ENCODE measurements around the gene GMCL2. TPM values are rescaled to one million over a fixed set of nuclear protein-coding genes. Genes with fewer than 3 reads are reported as not detected.

Gene GMCL2
- total and polyA plus RNA-seq, 7 experiments from 2014 or later = not detected

- intact Hi-C loops (cut with micrococcal nuclease) = no loop called here
- no peak overlapping the region for H3K27ac ChIP-seq (ENCODE audit: low read depth, low read length)
- DNase-seq (no peak), ATAC-seq (no peak)
- Mint-ChIP-seq H3K27me3 (peaks cover 10 to 25% (median 14%) of the 10 kb centered on the region in 5 donors), H3K9me3 (peaks cover 0 to 2% (median 0%) of the 10 kb centered on the region in 11 donors), H3K4me1 (peaks cover 4 to 17% (median 11%) of the 10 kb centered on the region in 7 donors), H3K27ac (no peak overlapping the region), H3K4me3 (no peak overlapping the region), H3K36me3 (no peaks in the 10 kb centered on the region)
- H3K36me3 ChIP-seq (ENCODE audit: control insufficient read depth in 2 of 3, insufficient read depth in 3 of 3, low read length in 3 of 3) = no peaks in the 10 kb centered on the region
- H3K4me3 ChIP-seq (ENCODE audit: low read length) = no peak overlapping the region
- POLR2A ChIA-PET = interaction anchor here (0.9 kb wide), 1 partner anchor 15 kb away, joined by 3 read pairs; the partner anchor contains the start of gene HNRNPAB
- H3K9me3 ChIP-seq (ENCODE audit: control insufficient read depth in 2 of 3, low read length in 3 of 3) = no peaks in the 10 kb centered on the region
- peaks cover 0 to 18% of the 10 kb centered on the region in 2 donors for H3K4me1 ChIP-seq (ENCODE audit: control insufficient read depth in 2 of 2, insufficient read depth in 2 of 2, low read length in 2 of 2)
- peaks cover 0 to 6% of the 10 kb centered on the region in 2 donors for H3K27me3 ChIP-seq (ENCODE audit: control insufficient read depth in 2 of 2, insufficient read depth in 2 of 2, low read length in 2 of 2)
- CTCF ChIA-PET = interaction anchor here (0.7 kb wide), 1 partner anchor 391 kb away, joined by 3 read pairs; no protein-coding TSS in a partner anchor
These were observed 2.3 kb upstream of the GMCL2 start for GRCh38 chr5:178189433-178189832.

GRCh38 chr5:178186427-178186826, 744 bp downstream of the GMCL2 start:
- Histone ChIP-seq H3K4me3 (ENCODE audit: low read length) (no peak overlapping the region), H3K9me3 (ENCODE audit: control insufficient read depth in 2 of 3, low read length in 3 of 3) (no peaks in the 10 kb centered on the region), H3K27me3 (ENCODE audit: control insufficient read depth in 2 of 2, insufficient read depth in 2 of 2, low read length in 2 of 2) (no peaks in the 10 kb centered on the region), H3K36me3 (ENCODE audit: control insufficient read depth in 2 of 3, insufficient read depth in 3 of 3, low read length in 3 of 3) (no peaks in the 10 kb centered on the region), H3K4me1 (ENCODE audit: control insufficient read depth in 2 of 2, insufficient read depth in 2 of 2, low read length in 2 of 2) (peaks cover 0 to 5% of the 10 kb centered on the region in 2 donors), H3K27ac (ENCODE audit: low read depth, low read length) (no peak overlapping the region)
- intact Hi-C loops (cut with micrococcal nuclease) = no loop called here
- Mint-ChIP-seq H3K9me3 (no peaks in the 10 kb centered on the region), H3K27ac (no peak overlapping the region), H3K4me3 (no peak overlapping the region), H3K27me3 (peaks cover 0 to 8% (median 5%) of the 10 kb centered on the region in 5 donors), H3K4me1 (peaks cover 0 to 9% (median 8%) of the 10 kb centered on the region in 7 donors), H3K36me3 (no peaks in the 10 kb centered on the region)
- CTCF ChIA-PET = no interaction called here
- POLR2A ChIA-PET = interaction anchor here (0.9 kb wide), 1 partner anchor 14 kb away, joined by 3 read pairs; no protein-coding TSS in a partner anchor
- ATAC-seq (no peak), DNase-seq (no peak)

- POLR2A ChIA-PET = interaction anchor here (1.0 kb wide), 1 partner anchor 22 kb away, joined by 3 read pairs; the partner anchor contains the start of gene HNRNPAB
- no peaks in the 10 kb centered on the region for H3K36me3 Mint-ChIP-seq
- peak; percentile 32 for ATAC-seq
These were observed 4.9 kb downstream of the GMCL2 start for GRCh38 chr5:178182158-178182876.

GRCh38 chr5:178180141-178180863, 6.9 kb downstream of the GMCL2 start:
- H3K9me3 ChIP-seq (ENCODE audit: control insufficient read depth in 2 of 3, low read length in 3 of 3) = no peaks in the 10 kb centered on the region
- Mint-ChIP-seq H3K4me3 (no peak overlapping the region), H3K27ac (peak overlapping the region in 1 of 9 donors; percentile 16), H3K27me3 (peaks cover 0 to 10% (median 0%) of the 10 kb centered on the region in 5 donors), H3K4me1 (peaks cover 0 to 13% (median 9%) of the 10 kb centered on the region in 7 donors), H3K9me3 (peaks cover 0 to 1% (median 0%) of the 10 kb centered on the region in 11 donors), H3K36me3 (no peaks in the 10 kb centered on the region)
- no peak overlapping the region for H3K27ac ChIP-seq (ENCODE audit: low read depth, low read length)
- no peaks in the 10 kb centered on the region for H3K27me3 ChIP-seq (ENCODE audit: control insufficient read depth in 2 of 2, insufficient read depth in 2 of 2, low read length in 2 of 2)
- intact Hi-C loops (cut with micrococcal nuclease) = no loop called here
- no peak for DNase-seq
- no peak overlapping the region for H3K4me3 ChIP-seq (ENCODE audit: low read length)
- ChIA-PET CTCF (interaction anchor here (1.0 kb wide), 1 partner anchor 60 kb away, joined by 3 read pairs; no protein-coding TSS in a partner anchor), POLR2A (interaction anchor here (0.7 kb wide), 1 partner anchor 17 kb away, joined by 3 read pairs; no protein-coding TSS in a partner anchor)
- ATAC-seq = no peak
- H3K36me3 ChIP-seq (ENCODE audit: control insufficient read depth in 2 of 3, insufficient read depth in 3 of 3, low read length in 3 of 3) = no peaks in the 10 kb centered on the region
- H3K4me1 ChIP-seq (ENCODE audit: control insufficient read depth in 2 of 2, insufficient read depth in 2 of 2, low read length in 2 of 2) = peaks cover 0 to 5% of the 10 kb centered on the region in 2 donors

More at GRCh38 chr5:178182158-178182876, 4.9 kb downstream of the GMCL2 start:
- Mint-ChIP-seq H3K27ac (peak overlapping the region in 4 of 9 donors; percentile 2 to 53 (median 34)), H3K4me1 (peaks cover 0 to 13% (median 8%) of the 10 kb centered on the region in 7 donors), H3K4me3 (no peak overlapping the region), H3K27me3 (peaks cover 0 to 7% (median 0%) of the 10 kb centered on the region in 5 donors), H3K9me3 (peaks cover 0 to 1% (median 0%) of the 10 kb centered on the region in 11 donors)
- DNase-seq = no peak
- H3K27me3 ChIP-seq (ENCODE audit: control insufficient read depth in 2 of 2, insufficient read depth in 2 of 2, low read length in 2 of 2) = no peaks in the 10 kb centered on the region
- H3K9me3 ChIP-seq (ENCODE audit: control insufficient read depth in 2 of 3, low read length in 3 of 3) = no peaks in the 10 kb centered on the region
- intact Hi-C loops (cut with micrococcal nuclease) = no loop called here
- no peaks in the 10 kb centered on the region for H3K36me3 ChIP-seq (ENCODE audit: control insufficient read depth in 2 of 3, insufficient read depth in 3 of 3, low read length in 3 of 3)
- H3K4me1 ChIP-seq (ENCODE audit: control insufficient read depth in 2 of 2, insufficient read depth in 2 of 2, low read length in 2 of 2) = peaks cover 0 to 5% of the 10 kb centered on the region in 2 donors
- no peak overlapping the region for H3K27ac ChIP-seq (ENCODE audit: low read depth, low read length)
- no peak overlapping the region for H3K4me3 ChIP-seq (ENCODE audit: low read length)
- CTCF ChIA-PET = interaction anchor here (0.6 kb wide), 1 partner anchor 10 kb away, joined by 3 read pairs; no protein-coding TSS in a partner anchor

GRCh38 chr5:178177569-178177968, 9.6 kb downstream of the GMCL2 start:
- CTCF ChIA-PET = no interaction called here
- POLR2A ChIA-PET = no interaction called here
- no peaks in the 10 kb centered on the region for H3K27me3 ChIP-seq (ENCODE audit: control insufficient read depth in 2 of 2, insufficient read depth in 2 of 2, low read length in 2 of 2)
- peaks cover 0 to 10% (median 0%) of the 10 kb centered on the region in 5 donors for H3K27me3 Mint-ChIP-seq
- no peak overlapping the region for H3K4me3 ChIP-seq (ENCODE audit: low read length)
- no peaks in the 10 kb centered on the region for H3K36me3 ChIP-seq (ENCODE audit: control insufficient read depth in 2 of 3, insufficient read depth in 3 of 3, low read length in 3 of 3)
- H3K27ac ChIP-seq (ENCODE audit: low read depth, low read length) = no peak overlapping the region
- H3K4me3 Mint-ChIP-seq = no peak overlapping the region
- no peak for ATAC-seq
- no peak overlapping the region for H3K27ac Mint-ChIP-seq
- H3K4me1 Mint-ChIP-seq = peaks cover 0 to 12% (median 8%) of the 10 kb centered on the region in 7 donors
- intact Hi-C loops (cut with micrococcal nuclease) = no loop called here
- peaks cover 0 to 1% (median 0%) of the 10 kb centered on the region in 11 donors for H3K9me3 Mint-ChIP-seq
- H3K9me3 ChIP-seq (ENCODE audit: control insufficient read depth in 2 of 3, low read length in 3 of 3) = no peaks in the 10 kb centered on the region
- H3K4me1 ChIP-seq (ENCODE audit: control insufficient read depth in 2 of 2, insufficient read depth in 2 of 2, low read length in 2 of 2) = peaks cover 0 to 5% of the 10 kb centered on the region in 2 donors
- H3K36me3 Mint-ChIP-seq = no peaks in the 10 kb centered on the region
- DNase-seq = no peak

GRCh38 chr5:178176791-178177190, 10.4 kb downstream of the GMCL2 start:
- no peaks in the 10 kb centered on the region for H3K4me1 ChIP-seq (ENCODE audit: control insufficient read depth in 2 of 2, insufficient read depth in 2 of 2, low read length in 2 of 2)
- ChIA-PET POLR2A (no interaction called here), CTCF (interaction anchor here (0.5 kb wide), 1 partner anchor 16 kb away, joined by 3 read pairs; no protein-coding TSS in a partner anchor)
- no peaks in the 10 kb centered on the region for H3K36me3 ChIP-seq (ENCODE audit: control insufficient read depth in 2 of 3, insufficient read depth in 3 of 3, low read length in 3 of 3)
- H3K4me3 ChIP-seq (ENCODE audit: low read length) = no peak overlapping the region
- H3K27ac Mint-ChIP-seq = no peak overlapping the region
- peaks cover 0 to 1% (median 0%) of the 10 kb centered on the region in 11 donors for H3K9me3 Mint-ChIP-seq
- no peaks in the 10 kb centered on the region for H3K36me3 Mint-ChIP-seq
- no peak overlapping the region for H3K27ac ChIP-seq (ENCODE audit: low read depth, low read length)
- H3K9me3 ChIP-seq (ENCODE audit: control insufficient read depth in 2 of 3, low read length in 3 of 3) = no peaks in the 10 kb centered on the region
- peaks cover 0 to 10% (median 0%) of the 10 kb centered on the region in 5 donors for H3K27me3 Mint-ChIP-seq
- no peak overlapping the region for H3K4me3 Mint-ChIP-seq
- ATAC-seq (no peak), DNase-seq (no peak)
- peaks cover 0 to 4% (median under 1%) of the 10 kb centered on the region in 7 donors for H3K4me1 Mint-ChIP-seq
- intact Hi-C loops (cut with micrococcal nuclease) = no loop called here
- H3K27me3 ChIP-seq (ENCODE audit: control insufficient read depth in 2 of 2, insufficient read depth in 2 of 2, low read length in 2 of 2) = no peaks in the 10 kb centered on the region

Measured in naive thymus-derived CD4-positive, alpha-beta T cell (primary cell).